Stimulated activated CD4-positive, alpha-beta T cell treated with anti-CD3 and anti-CD28 coated beads, TNF-alpha, amount 100 ng/mL, for 48 hours (primary cell): ENCODE measurements around the gene ITPK1.

Experiments used
- DNase-seq, 3 donors: peaks; one replicate each; pipeline ENCODE4 v3.0.0-alpha.2; 2020; ENCODE audit warnings: low read depth in 3 of 3

ITPK1 gene

DNA sequence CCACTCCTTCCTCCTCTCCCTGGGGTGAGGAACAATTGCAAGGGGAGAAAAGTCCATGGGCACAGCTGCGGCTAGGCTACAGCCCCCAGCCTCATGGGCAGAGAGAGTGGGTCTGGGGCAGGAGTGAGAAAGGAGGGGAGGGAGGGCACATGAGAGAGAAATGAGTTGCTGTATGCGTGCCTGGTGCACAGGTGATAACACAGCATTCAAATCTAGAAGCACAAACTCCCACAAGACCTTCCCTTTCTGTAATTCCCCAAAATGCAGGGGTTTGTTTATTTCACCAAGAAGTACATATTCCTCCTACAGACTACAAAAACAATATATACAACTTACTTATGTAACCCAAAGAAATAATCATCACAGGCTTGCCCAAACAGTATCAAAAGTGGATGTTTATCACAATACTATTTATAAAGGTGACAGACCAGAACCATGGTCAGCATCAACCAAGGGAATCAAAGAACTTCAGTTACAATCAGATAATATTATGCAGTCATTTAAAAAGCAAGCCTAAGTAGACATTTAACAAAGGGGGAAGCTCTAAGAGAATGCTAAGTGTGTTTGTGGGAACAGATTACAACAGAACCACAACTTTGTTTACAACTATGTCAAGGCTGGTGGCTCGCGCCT, 54.2 kb downstream of the ITPK1 start:
- DNase-seq: no peak

DNA sequence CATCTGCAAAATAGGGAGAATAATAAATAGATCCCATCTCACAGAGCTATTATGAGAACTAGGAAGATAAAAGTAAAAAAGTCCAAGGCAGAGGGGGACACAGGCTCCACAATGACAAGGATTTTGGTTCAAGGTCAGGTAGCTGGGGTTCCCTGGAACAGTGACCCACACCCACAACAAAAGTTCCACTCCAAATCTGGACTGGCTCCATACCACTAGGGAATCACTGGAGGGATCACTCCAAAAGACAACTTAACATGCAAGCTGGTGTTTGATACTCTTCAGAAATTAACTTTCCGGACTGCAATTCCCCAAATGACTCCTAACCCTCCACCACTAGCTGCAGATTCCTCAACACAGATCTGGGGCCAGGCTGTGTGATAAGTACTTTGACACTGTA, 54.9 kb downstream of the ITPK1 start:
- no peak for DNase-seq

DNA sequence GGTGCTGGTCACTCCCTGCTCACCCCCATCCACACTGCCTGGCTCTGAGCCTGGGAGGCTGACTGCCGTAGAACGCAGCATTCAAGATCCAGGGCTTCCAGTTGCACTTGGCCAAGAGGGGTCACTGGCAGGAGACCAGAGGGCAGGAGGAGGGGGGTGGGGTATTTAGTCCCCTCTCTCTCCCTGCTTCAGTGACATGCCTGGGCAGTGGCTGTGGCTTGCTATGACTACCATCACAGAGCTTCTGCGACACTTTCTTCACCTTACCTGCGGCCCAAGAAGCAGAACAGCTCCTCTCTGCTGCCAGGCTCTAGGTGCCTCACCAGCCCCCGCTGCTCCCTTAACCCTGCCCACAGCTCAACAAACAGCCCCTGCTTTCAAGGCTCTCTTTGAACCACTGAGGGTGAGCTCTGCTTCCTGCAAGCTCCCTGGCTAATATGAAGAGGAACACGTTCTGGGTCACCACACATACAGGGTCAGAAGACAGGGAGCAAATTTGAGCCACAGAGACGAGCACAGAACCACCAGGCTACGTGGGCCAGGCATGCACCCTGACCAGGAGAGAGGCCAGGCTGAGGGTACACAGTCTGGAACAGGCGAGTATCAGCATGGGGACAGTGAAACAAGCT, 55.7 kb downstream of the ITPK1 start:
- no peak for DNase-seq

DNA sequence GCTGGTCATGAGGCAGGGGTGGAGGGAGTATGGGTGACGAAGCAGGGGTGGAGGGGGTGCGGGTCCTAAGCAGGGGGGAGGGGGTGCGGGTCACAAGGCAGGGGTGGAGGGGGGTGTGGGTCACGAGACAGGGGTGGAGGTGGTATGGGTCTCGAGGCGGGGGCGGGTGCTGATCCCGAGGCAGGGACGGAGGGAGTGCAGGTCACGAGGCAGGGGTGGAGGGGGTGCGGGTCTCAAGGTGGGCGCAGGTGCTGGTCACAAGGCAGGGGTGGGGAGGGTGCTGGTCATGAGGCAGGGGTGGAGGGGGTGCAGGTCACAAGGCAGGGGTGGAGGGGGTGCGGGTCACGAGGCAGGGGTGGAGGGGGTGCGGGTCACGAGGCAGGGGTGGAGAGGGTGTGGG, 56.5 kb downstream of the ITPK1 start:
- DNase-seq: no peak

DNA sequence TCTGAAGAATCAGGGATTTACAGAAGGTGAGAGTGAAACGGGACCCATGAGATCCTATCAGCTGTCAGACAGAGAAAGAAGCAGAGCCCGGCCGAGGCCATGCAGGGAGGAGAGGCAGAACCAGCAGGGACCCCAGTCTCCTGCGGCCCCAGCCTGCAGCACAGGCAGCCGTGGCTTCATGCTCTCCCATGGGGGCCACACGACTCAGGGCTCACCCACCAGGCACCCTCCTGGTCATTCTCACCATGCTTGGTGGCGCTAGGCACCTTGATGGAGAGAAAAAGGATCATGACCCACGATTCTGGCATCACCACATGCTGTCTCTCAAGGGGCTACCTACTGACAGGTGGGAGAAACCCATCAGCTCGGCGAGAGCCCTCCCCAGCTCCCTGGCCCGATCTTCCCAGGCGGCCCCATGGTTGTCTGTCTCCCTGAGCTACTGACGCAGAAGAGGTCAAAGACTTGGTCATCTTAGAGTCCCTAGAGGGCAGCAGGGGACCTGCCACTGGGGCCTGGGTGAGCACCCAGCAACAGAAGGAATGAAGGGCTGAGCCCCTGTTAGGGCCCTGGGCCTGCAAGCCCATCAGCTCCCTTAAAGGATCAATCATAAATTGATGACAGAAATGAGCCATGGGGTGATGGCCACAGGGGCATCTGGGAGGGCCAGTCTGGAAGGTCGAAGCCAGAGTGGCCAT, 58.0 kb downstream of the ITPK1 start:
- no peak for DNase-seq

DNA sequence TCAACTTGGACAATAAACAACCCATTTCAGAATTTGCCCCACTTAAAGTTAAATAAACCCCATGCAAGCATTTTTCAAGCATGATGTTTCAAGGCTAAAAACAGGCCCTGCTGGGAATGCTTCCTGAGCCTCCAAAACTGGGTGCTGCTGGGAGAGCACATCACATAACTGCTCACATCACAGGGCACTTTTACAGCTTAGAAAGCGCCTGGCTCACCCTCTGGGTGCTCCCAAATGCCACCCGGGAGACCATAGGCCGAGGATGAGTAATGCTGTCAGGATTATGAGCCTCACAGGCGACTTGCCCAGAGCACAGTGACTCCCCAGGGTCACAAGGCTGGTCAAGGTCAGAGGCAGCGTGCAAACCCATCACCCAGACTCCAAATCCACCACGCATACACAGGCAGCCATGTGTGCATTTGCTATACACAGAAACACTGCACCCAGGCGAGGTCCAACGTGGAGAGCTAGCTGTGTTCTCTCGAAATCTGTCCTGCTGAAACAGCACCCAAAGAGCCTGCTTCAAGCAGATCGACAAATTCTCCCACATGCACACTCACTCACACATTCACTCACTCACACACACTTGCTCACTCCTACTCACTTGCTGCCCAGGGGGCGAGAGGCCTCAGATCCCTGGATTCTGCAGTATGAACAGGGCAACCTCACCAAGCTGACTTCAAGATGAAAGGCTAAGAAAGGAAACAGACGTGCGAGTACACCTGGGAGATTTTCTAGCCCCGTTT, 58.7 kb downstream of the ITPK1 start:
- DNase-seq: no peak

DNA sequence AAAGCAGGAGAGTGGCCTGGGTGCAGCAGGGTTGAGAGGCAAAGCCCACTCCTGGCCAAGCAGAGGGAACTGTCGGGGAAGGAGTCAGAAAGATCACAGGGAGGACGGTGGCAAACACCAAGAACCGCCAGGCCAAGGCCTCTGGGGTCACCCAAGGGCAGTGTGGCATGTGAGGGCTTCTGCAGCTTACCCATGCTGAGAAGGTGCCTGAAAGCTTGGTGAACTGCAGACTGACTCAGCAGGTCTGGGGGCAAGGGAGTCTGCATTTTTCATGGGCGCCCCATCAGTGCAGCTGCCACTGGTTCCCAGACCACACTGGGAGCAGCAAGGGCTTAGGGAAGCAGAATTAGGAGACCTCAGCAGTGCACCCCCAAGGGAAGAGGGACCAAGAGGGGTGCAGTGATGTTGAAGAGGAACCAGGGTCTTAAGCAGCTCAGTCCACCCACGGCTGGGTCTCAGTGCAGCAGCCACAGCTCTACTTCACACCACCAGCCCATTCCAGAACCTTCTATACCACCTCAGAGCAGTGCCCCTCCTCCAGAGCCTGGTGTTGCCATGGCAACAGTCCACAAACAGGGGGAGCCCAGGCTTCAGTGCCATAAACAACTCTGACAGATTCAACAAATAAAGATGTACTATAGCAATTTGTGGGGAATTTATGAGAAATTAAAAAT, 59.4 kb downstream of the ITPK1 start:
- DNase-seq: no peak

DNA sequence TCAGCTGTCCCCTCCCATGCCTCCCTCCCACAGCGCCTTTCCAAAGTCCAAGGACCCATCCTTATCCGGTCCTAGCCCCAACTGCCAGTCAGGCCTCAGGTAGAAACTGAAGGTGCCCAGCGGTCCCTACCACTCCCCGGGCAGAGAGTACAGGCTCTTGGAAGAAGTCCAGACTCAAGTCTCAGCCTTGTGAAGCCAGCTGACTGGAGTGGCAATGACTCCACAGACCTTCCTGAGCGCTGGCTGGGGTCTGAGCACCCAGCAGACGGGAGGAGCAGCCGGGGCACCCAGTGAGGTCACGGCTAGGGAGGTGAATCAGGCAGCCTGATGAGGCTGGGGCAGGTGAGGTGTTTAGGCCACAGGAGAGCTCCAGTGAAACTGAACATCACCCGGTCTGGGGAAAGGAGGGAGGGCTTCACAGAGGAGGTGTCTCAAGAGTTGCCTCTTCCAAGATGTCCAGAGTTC, 60.0 kb downstream of the ITPK1 start:
- no peak for DNase-seq

DNA sequence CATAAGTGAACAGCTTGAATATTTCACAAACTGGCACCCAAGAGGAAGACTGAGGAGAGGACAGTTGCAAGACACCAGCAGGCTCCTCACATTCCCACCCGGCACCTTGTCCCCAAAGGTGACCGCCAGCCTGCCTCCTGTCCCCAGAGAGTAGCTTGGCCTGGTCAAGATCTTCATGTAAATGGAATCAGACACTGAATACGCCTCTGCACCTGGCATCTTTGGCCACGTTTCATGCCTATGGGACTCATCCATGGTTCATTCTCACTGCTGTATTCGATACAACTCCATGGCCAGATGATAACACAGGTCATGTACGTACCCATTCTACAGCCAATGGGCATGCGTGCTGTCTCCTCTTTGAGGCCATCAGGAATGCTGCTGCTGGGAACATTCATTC, 60.8 kb downstream of the ITPK1 start:
- no peak for DNase-seq

DNA sequence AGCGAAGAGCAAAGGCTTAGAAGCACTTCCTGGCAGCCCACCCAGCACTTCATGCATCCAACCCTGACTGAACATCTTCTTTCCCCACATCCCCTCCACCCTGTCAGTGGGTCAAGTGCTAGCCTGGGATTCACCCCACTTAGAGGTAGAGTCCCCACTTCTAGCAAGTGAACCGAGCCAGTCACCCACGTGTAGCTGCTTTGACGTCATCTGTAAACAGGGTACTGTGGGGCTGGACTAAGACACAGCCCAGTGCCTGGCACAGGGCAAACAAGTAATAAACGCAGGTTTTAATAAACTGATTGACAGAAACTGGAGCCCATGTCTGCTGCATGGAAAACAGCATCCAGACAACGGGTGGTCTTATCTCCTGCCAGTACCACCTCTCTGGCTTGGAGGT, 61.7 kb downstream of the ITPK1 start:
- DNase-seq: no peak

DNA sequence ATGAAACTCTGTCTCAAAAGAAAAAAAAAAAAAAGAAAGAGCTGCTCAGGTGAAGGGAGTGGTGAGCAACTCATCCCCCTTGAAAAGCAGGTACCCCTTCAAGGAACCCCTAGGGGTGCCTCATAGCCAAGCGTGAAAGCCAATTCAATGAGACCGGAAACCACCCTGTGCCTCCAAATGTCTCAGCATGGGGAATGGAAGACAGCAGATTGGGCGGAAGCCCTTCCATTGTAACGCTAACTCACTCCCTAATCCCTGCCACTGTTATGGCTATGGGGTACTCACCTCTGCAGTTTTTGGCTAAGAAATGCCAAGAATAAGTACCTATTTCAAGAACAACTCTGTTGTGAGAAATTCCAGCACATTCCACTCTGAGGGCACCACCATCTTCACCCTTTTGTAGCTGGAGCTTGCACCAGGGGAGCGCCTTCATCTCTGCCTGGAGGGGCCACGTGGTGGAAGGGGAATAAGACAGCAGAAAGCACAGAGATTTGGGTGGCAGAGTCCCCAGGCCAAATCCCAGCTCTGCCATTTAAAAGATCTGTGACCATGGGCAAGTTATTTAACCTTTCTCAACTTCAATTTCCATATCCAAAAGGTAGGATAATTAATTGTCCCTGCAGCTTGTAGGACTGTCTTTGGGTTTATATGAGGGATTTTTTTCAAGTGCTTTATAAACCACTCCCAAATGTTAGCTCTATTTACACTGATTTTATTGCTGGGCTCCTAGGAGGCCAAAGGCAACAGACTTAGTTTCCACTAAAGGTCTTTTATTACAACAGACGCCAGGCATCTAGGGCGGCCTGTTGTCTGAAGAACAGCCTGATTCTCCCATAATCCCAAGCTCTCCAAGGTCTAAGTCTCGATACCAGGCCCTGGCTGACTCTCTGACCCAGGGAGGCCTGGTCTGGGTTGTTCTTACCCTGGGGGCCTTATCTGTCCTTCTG, 63.9 kb downstream of the ITPK1 start:
- no peak for DNase-seq

DNA sequence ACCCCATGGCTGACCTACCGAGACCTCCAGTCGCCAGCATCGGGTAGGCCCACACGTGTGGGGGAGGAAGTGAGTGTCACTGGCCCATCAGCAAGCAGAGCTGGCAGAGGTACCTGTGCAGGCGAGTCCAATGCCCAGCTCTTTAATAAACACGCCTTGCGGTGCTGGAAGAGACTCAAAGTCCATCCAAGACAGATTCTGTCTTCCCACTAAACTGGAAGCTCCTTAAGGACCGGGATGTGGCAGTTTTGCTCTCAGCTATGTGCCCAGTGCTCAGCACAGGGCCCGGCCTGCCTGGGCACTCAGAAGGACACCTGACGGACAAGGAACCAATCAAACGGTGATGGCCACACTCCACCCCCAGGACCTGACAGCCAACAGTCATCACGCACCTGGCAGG, 65.0 kb downstream of the ITPK1 start:
- no peak for DNase-seq

DNA sequence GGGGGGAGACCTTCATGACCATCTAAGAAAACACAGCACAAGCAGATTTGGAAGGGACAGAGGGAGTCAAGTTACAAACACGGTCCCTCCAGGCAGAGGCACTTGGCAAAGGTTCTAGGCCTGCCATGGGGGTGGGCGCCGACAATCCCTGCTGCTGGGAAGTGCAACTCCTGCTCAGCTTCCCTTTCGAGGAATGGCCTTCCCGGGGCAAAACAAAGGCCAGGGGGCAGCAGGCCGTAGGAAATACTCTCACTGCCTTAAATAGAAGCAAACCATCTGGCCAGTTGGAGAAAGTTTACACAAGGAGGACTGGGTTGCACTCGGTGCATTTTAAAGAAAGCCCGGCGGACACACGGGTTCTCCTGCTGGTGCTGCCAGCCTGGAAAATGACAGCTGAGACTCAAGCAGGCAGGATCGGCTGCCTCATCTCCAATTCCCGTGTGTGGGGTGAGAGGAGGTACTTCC, 65.8 kb downstream of the ITPK1 start:
- no peak for DNase-seq

DNA sequence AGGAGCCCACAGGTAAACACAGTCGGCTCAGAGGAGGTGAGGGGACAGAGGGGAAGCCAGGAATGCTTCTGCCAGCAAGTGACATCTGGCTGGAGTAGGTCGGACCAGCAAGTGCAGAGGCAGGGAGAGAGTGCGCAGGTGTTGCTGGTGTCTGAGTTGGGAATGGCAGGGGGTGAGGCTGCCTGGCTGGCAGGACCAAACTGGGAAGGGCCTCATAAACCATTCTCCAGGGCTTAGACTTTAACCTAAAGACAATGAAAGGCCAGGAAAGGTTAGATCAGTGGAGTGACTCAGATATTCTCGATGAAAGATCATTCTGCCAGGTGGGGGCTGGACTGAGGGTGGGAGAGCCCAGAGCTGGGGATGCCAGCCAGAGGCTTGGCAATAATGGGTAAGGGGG, 66.4 kb downstream of the ITPK1 start:
- DNase-seq: no peak

DNA sequence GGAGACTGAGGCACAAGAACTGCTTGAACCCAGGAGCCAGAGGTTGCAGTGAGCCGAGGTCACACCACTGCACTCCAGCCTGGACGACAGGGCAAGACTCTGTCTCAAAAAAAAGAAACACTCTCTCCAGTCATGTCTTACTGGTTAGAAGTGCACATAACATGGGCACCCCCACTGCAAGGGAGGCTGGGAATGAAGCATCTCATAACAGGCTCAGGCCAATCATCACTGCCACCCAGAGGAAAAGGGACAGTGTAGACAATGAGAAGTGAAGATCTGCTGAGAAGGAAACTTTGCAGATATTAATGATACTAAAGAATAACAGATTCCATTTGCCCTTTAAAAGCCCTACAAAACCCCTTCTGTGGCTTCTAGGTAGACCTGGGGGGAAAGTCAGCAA, 66.9 kb downstream of the ITPK1 start:
- DNase-seq: no peak

DNA sequence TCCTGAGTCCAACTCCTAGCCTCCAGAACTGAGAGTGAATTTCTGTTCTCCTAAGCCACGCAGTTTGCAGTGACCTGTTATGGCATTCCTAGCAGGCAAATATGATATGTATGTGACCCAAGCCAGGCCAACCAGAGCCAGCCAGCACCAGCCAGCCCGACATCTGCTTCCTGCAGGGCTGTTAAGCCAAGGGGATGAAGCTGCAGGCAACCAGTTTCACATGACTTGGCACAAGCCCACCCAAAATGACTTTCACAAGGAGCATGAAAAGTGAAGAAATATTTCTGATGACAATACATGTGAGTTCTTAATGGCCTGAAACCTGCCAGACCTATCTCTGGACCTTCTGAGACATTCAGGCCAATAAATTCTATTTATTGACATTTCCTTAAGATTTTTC, 68.1 kb downstream of the ITPK1 start:
- DNase-seq: no peak

DNA sequence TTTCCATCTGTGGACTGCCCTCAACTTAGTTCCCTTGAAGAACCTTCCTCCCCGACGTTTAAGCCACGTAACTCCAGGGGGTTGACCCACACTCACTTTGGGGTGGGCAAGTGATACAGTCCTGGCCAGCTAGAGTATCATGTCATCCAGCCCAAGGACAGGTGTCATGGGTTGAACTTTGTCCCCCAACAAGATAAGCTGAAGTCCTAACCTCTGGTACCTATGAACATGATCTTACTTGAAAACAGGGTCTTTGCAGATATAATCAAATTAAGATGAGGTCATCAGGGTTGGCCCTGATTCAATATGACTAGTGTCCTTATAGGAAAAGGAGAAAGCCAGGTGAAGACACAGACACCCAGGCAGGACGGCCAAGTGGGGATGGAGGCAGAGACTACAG, 68.6 kb downstream of the ITPK1 start:
- DNase-seq: no peak

DNA sequence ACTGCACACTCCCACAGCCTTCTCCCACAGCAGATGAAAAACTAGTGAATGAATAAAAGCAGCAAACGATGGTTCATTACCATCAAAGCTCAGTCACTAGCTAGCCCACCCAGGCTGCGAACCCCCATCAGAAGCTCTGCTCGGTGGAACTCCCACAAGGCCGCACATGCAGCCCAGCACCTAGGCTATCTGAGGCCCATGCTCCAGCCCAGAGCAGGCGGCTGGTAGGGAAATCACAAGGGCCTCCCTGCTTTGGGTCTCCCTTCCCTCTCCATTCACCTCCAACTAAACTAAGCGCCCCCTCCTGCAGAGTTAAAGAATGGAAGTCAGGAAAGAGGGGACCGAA, 69.0 kb downstream of the ITPK1 start:
- DNase-seq: no peak

DNA sequence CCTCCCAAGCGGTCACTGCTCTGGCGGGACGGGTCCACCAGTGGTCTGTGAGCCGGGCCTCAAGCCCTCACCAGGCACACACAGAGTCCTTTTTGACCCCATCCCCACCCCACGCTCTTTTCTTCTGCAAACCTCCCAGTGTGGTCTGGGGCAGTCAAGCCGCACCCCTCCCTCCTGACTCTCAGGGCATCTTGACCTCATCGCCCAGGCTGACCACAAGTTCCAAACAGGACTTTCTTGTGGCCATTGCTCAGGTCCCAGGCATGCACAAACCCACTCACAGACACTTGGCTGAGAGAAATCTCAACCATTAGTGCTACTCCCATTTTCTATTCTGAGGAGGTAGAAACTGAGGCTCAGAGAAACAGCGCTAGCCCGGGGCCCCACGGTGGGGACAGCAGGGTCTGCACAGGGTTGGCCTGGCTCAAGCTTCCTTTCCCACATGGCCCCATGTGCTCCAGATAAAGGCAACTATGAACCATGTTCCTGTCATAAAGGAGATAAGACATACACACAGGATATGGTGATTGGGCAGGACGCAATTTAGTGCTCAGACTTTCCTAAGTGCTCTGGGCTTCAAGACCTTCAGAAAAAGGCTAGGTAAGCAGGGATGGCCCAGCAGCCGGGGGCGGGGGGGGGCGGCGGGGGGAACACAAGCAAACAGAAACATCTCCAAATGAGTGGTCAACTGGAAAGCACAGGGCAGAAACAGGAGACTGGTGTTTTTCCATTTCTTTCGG, 69.6 kb downstream of the ITPK1 start:
- no peak for DNase-seq

DNA sequence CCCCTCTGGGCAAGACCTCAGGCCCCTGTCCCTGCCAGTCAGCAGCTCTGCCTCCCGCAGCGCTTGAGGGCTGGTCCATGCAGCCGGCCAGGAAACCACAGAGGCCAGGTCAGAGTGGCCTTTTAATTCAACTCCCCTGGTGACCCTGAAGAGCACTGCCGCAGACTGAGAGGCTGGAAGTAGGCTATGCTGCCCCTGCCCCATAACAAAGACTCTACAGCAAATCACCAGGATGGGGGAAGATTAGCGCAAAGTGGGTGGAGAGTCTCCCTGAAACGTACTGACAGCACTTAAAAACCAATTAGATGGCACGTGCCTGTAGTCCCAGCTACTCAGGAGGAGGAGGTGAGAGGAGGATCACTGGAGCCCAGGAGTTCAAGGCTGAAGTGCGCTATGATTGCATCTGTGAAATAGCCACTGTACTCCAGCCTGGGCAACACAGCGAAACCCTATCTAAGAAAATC, 70.5 kb downstream of the ITPK1 start:
- DNase-seq: no peak
